HEK293T (cell line): ENCODE results near the gene COA3.

Experiments used
- ARNT ChIP-seq: fragments of 450-650 bp; IDR thresholded peaks from 2 replicates; pipeline ENCODE4 v1.6.1; 2017; ENCODE audit warnings: mild to moderate bottlenecking
- BHLHE40 ChIP-seq: fragments of 450-650 bp; IDR thresholded peaks from 2 replicates; pipeline ENCODE4 v1.6.1; 2016; ENCODE audit warnings: mild to moderate bottlenecking, moderate library complexity, borderline replicate concordance
- CTBP1 ChIP-seq: fragments of 450-650 bp; IDR thresholded peaks from 2 replicates; pipeline ENCODE4 v1.6.1; 2016; ENCODE audit warnings: borderline replicate concordance
- FOXA1 ChIP-seq: fragments of 450-650 bp; IDR thresholded peaks from 2 replicates; pipeline ENCODE4 v1.6.1; 2016; ENCODE audit warnings: mild to moderate bottlenecking
- FOXK2 ChIP-seq: fragments of 450-650 bp; IDR thresholded peaks from 2 replicates; pipeline ENCODE4 v1.6.1; 2016; ENCODE audit warnings: mild to moderate bottlenecking
- L3MBTL2 ChIP-seq: fragments of 450-650 bp; conservative IDR thresholded peaks from 2 replicates; pipeline ENCODE4 v1.6.1; 2016; ENCODE audit warnings: mild to moderate bottlenecking
- NFRKB ChIP-seq: fragments of 450-650 bp; IDR thresholded peaks from 2 replicates; pipeline ENCODE4 v1.6.1; 2016; ENCODE audit warnings: mild to moderate bottlenecking, moderate library complexity
- SUZ12 ChIP-seq: fragments of 450-650 bp; IDR thresholded peaks from 2 replicates; pipeline ENCODE4 v1.6.1; 2016; ENCODE audit warnings: mild to moderate bottlenecking

DNA sequence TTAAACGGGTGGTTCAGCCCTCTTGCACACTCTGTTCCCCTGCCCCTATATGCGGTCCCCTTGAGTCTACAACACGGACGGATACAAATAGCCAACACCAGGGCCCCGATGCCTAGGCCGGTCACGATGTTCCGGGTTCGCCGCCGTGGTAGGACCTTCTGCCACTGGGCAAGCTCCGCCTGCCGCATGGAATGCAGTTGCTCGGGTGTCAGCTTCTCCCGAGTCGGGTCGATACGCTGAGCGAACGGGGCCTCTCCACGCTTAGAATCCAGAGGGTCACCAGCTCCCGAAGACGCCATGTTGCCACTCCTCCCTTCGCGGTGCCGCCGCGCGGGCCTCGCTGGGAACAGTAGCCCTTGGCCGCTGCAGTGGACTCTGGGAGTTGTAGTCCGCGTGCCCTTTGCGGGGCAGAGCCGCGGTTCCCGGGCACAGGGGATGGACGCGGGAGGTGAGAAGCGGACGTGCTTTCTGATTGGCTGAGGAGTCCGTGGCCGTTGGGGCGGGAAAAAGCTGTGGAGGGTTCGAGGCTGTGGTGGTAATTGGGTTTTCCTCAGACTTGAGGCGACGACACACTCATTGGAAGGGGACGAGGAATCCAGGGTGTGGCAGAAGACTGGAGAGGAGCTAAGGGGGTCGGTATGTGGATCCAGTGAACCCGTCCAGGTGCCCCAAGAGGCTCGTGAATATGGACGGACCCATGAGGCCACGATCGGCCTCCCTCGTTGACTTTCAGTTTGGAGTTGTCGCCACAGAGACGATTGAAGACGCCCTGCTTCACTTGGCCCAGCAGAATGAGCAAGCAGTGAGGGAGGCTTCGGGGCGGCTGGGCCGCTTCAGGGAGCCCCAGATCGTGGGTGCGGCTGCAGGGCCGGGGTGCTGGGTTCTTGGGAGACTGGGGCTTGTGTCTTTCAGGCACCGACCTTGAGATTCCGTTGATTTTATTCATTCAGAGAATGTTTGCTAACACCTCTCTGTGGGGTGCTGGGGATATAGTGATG lies at the start of gene COA3, which contains the start of gene CNTD1:
- TF ChIP-seq FOXA1 = no peak
- peak; percentile 100 for TF ChIP-seq L3MBTL2
- no peak for TF ChIP-seq BHLHE40
- no peak for TF ChIP-seq NFRKB
- TF ChIP-seq SUZ12 = no peak
- TF ChIP-seq ARNT = no peak
- TF ChIP-seq CTBP1 = no peak
- peak; percentile 19; the same call in 1 of the 2 replicates for TF ChIP-seq FOXK2
